Liver (tissue), 9 donors: ENCODE measurements around the gene MSLN. TPM values are rescaled to one million over a fixed set of nuclear protein-coding genes. Genes with fewer than 3 reads are reported as not detected.

Experiments used
- DNase-seq: peaks from one replicate; pipeline ENCODE4 v3.0.0-alpha.2; 2017; ENCODE audit warnings: low spot score
- H3K27ac ChIP-seq, 2 donors: one replicate each; pipeline ENCODE4 v1.7.0; 2013; ENCODE audit warnings: inconsistent platforms in 2 of 2, low read length in 2 of 2, control low read depth in 1 of 2, low read depth in 1 of 2, mild to moderate bottlenecking in 1 of 2
- H3K27me3 ChIP-seq, 4 donors: one replicate each; pipeline versions ENCODE4 v1.6.1 to v1.7.0; 2013; ENCODE audit warnings: low read length in 3 of 4, inconsistent platforms in 1 of 4, mild to moderate bottlenecking in 1 of 4, moderate library complexity in 1 of 4; ENCODE audit not compliant: control insufficient read depth in 4 of 4, insufficient read depth in 4 of 4
- H3K36me3 ChIP-seq, 4 donors: one replicate each; pipeline versions ENCODE4 v1.6.1 to v1.7.0; 2013; ENCODE audit warnings: low read length in 3 of 4, mild to moderate bottlenecking in 3 of 4, low read depth in 1 of 4, moderate library complexity in 1 of 4; ENCODE audit not compliant: control insufficient read depth in 4 of 4, insufficient read depth in 3 of 4
- H3K4me1 ChIP-seq, 4 donors: one replicate each; pipeline versions ENCODE4 v1.6.1 to v1.7.0; 2013; ENCODE audit warnings: low read length in 3 of 4, mild to moderate bottlenecking in 3 of 4, moderate library complexity in 1 of 4; ENCODE audit not compliant: control insufficient read depth in 4 of 4, insufficient read depth in 4 of 4
- H3K4me3 ChIP-seq, 3 donors: one replicate each; pipeline versions ENCODE4 v1.6.1 to v1.7.0; 2013; ENCODE audit warnings: low read length in 3 of 3, control low read depth in 1 of 3, low read depth in 1 of 3, mild to moderate bottlenecking in 1 of 3
- H3K9ac ChIP-seq, 2 donors: one replicate each; pipeline ENCODE4 v1.7.0; 2013; ENCODE audit warnings: low read length in 2 of 2, mild to moderate bottlenecking in 2 of 2, moderate library complexity in 2 of 2, control low read depth in 1 of 2, low read depth in 1 of 2
- H3K9me3 ChIP-seq, 4 donors: one replicate each; pipeline versions ENCODE4 v1.6.1 to v1.7.0; 2013; ENCODE audit warnings: low read length in 3 of 4; ENCODE audit not compliant: control insufficient read depth in 4 of 4
- ATF3 ChIP-seq: IDR thresholded peaks from 2 replicates; pipeline ENCODE4 v1.6.1; 2016; ENCODE audit warnings: antibody characterized with exemption
- CTCF ChIP-seq: fragments of 150-350 bp; IDR thresholded peaks from 2 replicates; pipeline ENCODE4 v1.5.1; 2017; ENCODE audit warnings: improper control_type of control experiment, low read depth, low read length; ENCODE audit not compliant: missing input control
- EGR1 ChIP-seq, 2 donors: IDR thresholded peaks; 2 replicates each; pipeline ENCODE4 v1.6.1; 2016 to 2018; ENCODE audit warnings: antibody characterized with exemption in 2 of 2, low read depth in 2 of 2
- FOXA1 ChIP-seq: IDR thresholded peaks from 2 replicates; pipeline ENCODE4 v1.6.1; 2016; ENCODE audit warnings: antibody characterized with exemption
- FOXA2 ChIP-seq: IDR thresholded peaks from 2 replicates; pipeline ENCODE4 v1.6.1; 2016; ENCODE audit warnings: antibody characterized with exemption
- GABPA ChIP-seq, 2 donors: IDR thresholded peaks in 1 of 2; conservative IDR thresholded peaks in 1 of 2; 2 replicates each; pipeline ENCODE4 v1.6.1; 2016; ENCODE audit warnings: antibody characterized with exemption in 2 of 2, mild to moderate bottlenecking in 1 of 2, moderate library complexity in 1 of 2
- HNF4A ChIP-seq, 2 donors: conservative IDR thresholded peaks; 2 replicates each; pipeline ENCODE4 v1.6.1; 2016; ENCODE audit warnings: antibody characterized with exemption in 2 of 2, mild to moderate bottlenecking in 2 of 2
- HNF4G ChIP-seq: IDR thresholded peaks from 2 replicates; pipeline ENCODE4 v1.6.1; 2016; ENCODE audit warnings: antibody characterized with exemption
- JUND ChIP-seq, 2 donors: IDR thresholded peaks; 2 replicates each; pipeline ENCODE4 v1.6.1; 2016; ENCODE audit warnings: antibody characterized with exemption in 2 of 2
- RAD21 ChIP-seq, 2 donors: IDR thresholded peaks; 2 replicates each; pipeline ENCODE4 v1.6.1; 2016; ENCODE audit warnings: antibody characterized with exemption in 2 of 2, mild to moderate bottlenecking in 2 of 2
- RXRA ChIP-seq, 2 donors: IDR thresholded peaks; 2 replicates each; pipeline ENCODE4 v1.6.1; 2017 to 2018; ENCODE audit warnings: antibody characterized with exemption in 2 of 2, mild to moderate bottlenecking in 1 of 2
- SP1 ChIP-seq: IDR thresholded peaks from 2 replicates; pipeline ENCODE4 v1.6.1; 2018; ENCODE audit warnings: antibody characterized with exemption, mild to moderate bottlenecking
- TAF1 ChIP-seq: conservative IDR thresholded peaks from 2 replicates; pipeline ENCODE4 v1.6.1; 2016; ENCODE audit warnings: antibody characterized with exemption, mild to moderate bottlenecking
- YY1 ChIP-seq: IDR thresholded peaks from 2 replicates; pipeline ENCODE4 v1.6.1; 2016; ENCODE audit warnings: antibody characterized with exemption, mild to moderate bottlenecking
- ZBTB33 ChIP-seq: IDR thresholded peaks from 2 replicates; pipeline ENCODE4 v1.6.1; 2016; ENCODE audit warnings: antibody characterized with exemption
- WGBS: extraction: QIAGEN DNeasy Blood & Tissue Kit; methylation state at CpG from one replicate; pipeline ENCODE4 v1.1.7; 2013; 5-methylcytosine and 5-hydroxymethylcytosine counted together
- polyA plus RNA-seq, 2 donors: library from polyadenylated mRNA; stranded (reverse) in 1 of 2; unstranded in 1 of 2; fragments of 200-250 nt in 1 of 2; fragments of >200 nt in 1 of 2; fragmentation: Nextera tagmentation in 1 of 2; extraction: Ambion mirVana in 1 of 2; gene quantifications; one replicate each; pipeline versions ENCODE4 v1.2.1 to v1.2.3, GENCODE V29; 2013 to 2015
- total RNA-seq, 2 donors: library from RNA; depleted of rRNA; stranded (reverse); fragments of >200 nt; gene quantifications; one replicate each; pipeline ENCODE4 v1.2.3, GENCODE V29; 2014
- donor health status: healthy.
- donor health status: healthy.
- donor health status: healthy.
- donor health status: healthy.
- donor health status: healthy.

MSLN gene
- total and polyA plus RNA-seq, 4 donors, result 0.03 to 0.65 (median 0.08) TPM; not detected in 1

GRCh38 chr16:791131-791530, 30.6 kb downstream of the MSLN start:
- Histone ChIP-seq H3K36me3 (peaks cover 0 to 1% (median 0%) of the 10 kb centered on the region in 4 donors), H3K9ac (no peak overlapping the region), H3K4me3 (no peak overlapping the region), H3K4me1 (peaks cover 8 to 21% (median 18%) of the 10 kb centered on the region in 4 donors), H3K9me3 (no peaks in the 10 kb centered on the region), H3K27me3 (no peaks in the 10 kb centered on the region), H3K27ac (no peak overlapping the region)
- 98% methylated on average over 23 of the region's 23 CpGs for WGBS
- no peak for DNase-seq
- TF ChIP-seq RAD21 (IDR thresholded peaks at IDR 0.05), result no peak
- no peak for TF ChIP-seq HNF4G
- no peak for TF ChIP-seq SP1
- TF ChIP-seq RXRA (IDR thresholded peaks at IDR 0.05), result no peak
- TF ChIP-seq YY1, result no peak
- no peak for TF ChIP-seq HNF4A (conservative IDR thresholded peaks at IDR 0.05)
- no peak for TF ChIP-seq GABPA (IDR thresholded peaks at IDR 0.05 in 1 of 2, conservative IDR thresholded peaks at IDR 0.05 in 1 of 2)
- no peak for TF ChIP-seq JUND (IDR thresholded peaks at IDR 0.05)

GRCh38 chr16:792221-792995, 31.9 kb downstream of the MSLN start:
- no peak for DNase-seq
- Histone ChIP-seq H3K4me1 (peaks cover 8 to 16% (median 13%) of the 10 kb centered on the region in 4 donors), H3K4me3 (no peak overlapping the region), H3K27me3 (peaks cover 0 to 3% (median 0%) of the 10 kb centered on the region in 4 donors), H3K36me3 (no peaks in the 10 kb centered on the region), H3K9me3 (no peaks in the 10 kb centered on the region), H3K9ac (no peak overlapping the region), H3K27ac (no peak overlapping the region)
- TF ChIP-seq ZBTB33 (no peak), HNF4A (conservative IDR thresholded peaks at IDR 0.05) (no peak), EGR1 (IDR thresholded peaks at IDR 0.05; ENCODE audit: low read depth in 2 of 2) (no peak), CTCF (no peak), FOXA1 (no peak), ATF3 (no peak)
- WGBS, result 96% methylated on average over 46 of the region's 46 CpGs

GRCh38 chr16:793414-793813, 32.9 kb downstream of the MSLN start:
- WGBS, result 93% methylated on average over 8 of the region's 8 CpGs
- no peaks in the 10 kb centered on the region for H3K9me3 ChIP-seq
- TF ChIP-seq FOXA2, result no peak
- no peak for TF ChIP-seq RAD21 (IDR thresholded peaks at IDR 0.05)
- TF ChIP-seq EGR1 (IDR thresholded peaks at IDR 0.05; ENCODE audit: low read depth in 2 of 2), result no peak
- TF ChIP-seq RXRA (IDR thresholded peaks at IDR 0.05), result no peak
- no peak for TF ChIP-seq YY1
- no peak for TF ChIP-seq TAF1
- no peak for TF ChIP-seq HNF4A (conservative IDR thresholded peaks at IDR 0.05)
- TF ChIP-seq ATF3, result no peak
- H3K9ac ChIP-seq, result no peak overlapping the region
- peaks cover 8 to 10% (median 8%) of the 10 kb centered on the region in 4 donors for H3K4me1 ChIP-seq
- peaks cover 0 to 3% (median 0%) of the 10 kb centered on the region in 4 donors for H3K27me3 ChIP-seq
- H3K4me3 ChIP-seq, result no peak overlapping the region
- no peak for DNase-seq
- no peak overlapping the region for H3K27ac ChIP-seq
- no peaks in the 10 kb centered on the region for H3K36me3 ChIP-seq
